ENCODE measurements around the gene OR1G1. TPM values are rescaled to one million over a fixed set of nuclear protein-coding genes. Genes with fewer than 3 reads are reported as not detected.

The OR1G1 gene
- total and polyA plus RNA-seq, 2 experiments from 2014 or later, result not detected

DNA sequence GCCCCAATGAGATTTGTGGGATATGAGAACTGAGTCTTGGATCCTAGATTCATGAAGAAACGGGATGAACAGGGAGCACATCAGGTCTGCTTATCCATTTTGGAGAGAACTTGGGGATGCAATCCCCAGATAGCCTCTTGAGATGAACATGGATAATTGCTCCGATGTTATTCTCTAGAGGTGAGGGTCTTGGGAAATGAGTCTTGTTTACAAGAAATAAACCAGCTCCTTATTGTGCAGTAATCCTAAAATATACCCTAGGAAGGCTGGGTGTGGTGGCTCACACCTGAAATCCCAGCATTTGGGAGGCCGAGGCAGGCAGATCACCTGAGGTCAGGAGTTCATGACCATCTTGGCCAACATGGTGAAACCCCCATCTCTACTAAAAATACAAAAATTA is 23.0 kb downstream of the OR1G1 start, which contains the start of gene OR1D2:
TSS of gene OR1D2 (minus strand) at position 101 of the 400 bp plus-strand sequence. CDS start 11,426 bp downstream, outside the sequence.
- no peaks in the 10 kb centered on the region for H3K9me3 ChIP-seq (ENCODE audit: low read depth)
- H3K4me3 ChIP-seq, result no peak within 1 kb of the TSS
- H4K20me1 ChIP-seq (ENCODE audit: insufficient read depth, poor library complexity, severe bottlenecking), result no peaks in the 10 kb centered on the region
- H3K9me2 ChIP-seq (replicated peaks; ENCODE audit: insufficient read depth), result no peaks in the 10 kb centered on the region
- H3K36me3 ChIP-seq (replicated peaks; ENCODE audit: insufficient read depth, low read depth), result no peaks in the 10 kb centered on the region
- WGBS (ENCODE audit: low lambda C conversion rate, missing lambda C conversion rate), result 49% methylated on average over 3 of the region's 3 CpGs
- no peaks in the 10 kb centered on the region for H3K27me3 ChIP-seq
- no peaks in the 10 kb centered on the region for H3K79me2 ChIP-seq
- DNase-seq (ENCODE audit: low spot score), result no peak
- H2AFZ ChIP-seq, result no peak within 1 kb of the TSS
- no peak within 1 kb of the TSS for H3K4me2 ChIP-seq
- H3K27ac ChIP-seq, result no peak within 1 kb of the TSS
- no peak for TF ChIP-seq EZH2phosphoT487 (IDR thresholded peaks at IDR 0.05; ENCODE audit: low read depth, severe bottlenecking, unreplicated experiment)
- TF ChIP-seq, protein P1, sequence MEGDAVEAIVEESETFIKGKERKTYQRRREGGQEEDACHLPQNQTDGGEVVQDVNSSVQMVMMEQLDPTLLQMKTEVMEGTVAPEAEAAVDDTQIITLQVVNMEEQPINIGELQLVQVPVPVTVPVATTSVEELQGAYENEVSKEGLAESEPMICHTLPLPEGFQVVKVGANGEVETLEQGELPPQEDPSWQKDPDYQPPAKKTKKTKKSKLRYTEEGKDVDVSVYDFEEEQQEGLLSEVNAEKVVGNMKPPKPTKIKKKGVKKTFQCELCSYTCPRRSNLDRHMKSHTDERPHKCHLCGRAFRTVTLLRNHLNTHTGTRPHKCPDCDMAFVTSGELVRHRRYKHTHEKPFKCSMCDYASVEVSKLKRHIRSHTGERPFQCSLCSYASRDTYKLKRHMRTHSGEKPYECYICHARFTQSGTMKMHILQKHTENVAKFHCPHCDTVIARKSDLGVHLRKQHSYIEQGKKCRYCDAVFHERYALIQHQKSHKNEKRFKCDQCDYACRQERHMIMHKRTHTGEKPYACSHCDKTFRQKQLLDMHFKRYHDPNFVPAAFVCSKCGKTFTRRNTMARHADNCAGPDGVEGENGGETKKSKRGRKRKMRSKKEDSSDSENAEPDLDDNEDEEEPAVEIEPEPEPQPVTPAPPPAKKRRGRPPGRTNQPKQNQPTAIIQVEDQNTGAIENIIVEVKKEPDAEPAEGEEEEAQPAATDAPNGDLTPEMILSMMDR (IDR thresholded peaks at IDR 0.05; ENCODE audit: poor library complexity), result no peak
- no peak for TF ChIP-seq EZH2 (IDR thresholded peaks at IDR 0.05; ENCODE audit: borderline replicate concordance)
- no peaks in the 10 kb centered on the region for H3K4me1 ChIP-seq (ENCODE audit: insufficient read depth)

Other genes starting within 250 kb of the OR1G1 start
- not detected in 2 replicates for gene OR1D5, start 63.9 kb downstream of the OR1G1 start, total RNA-seq
- gene OR1D5, start 63.9 kb downstream of the OR1G1 start, polyA plus RNA-seq, result not detected in 2 replicates
- not detected in 2 replicates for gene OR1D2, start 23.1 kb downstream of the OR1G1 start, total RNA-seq
- gene OR1D2, start 23.1 kb downstream of the OR1G1 start, polyA plus RNA-seq, result not detected in 2 replicates
- gene OR1A2, start 70.0 kb upstream of the OR1G1 start, total RNA-seq, result not detected in 2 replicates
- gene OR1A2, start 70.0 kb upstream of the OR1G1 start, polyA plus RNA-seq, result not detected in 2 replicates
- not detected in 2 replicates for gene OR1A1, start 80.1 kb upstream of the OR1G1 start, total RNA-seq
- gene OR1A1, start 80.1 kb upstream of the OR1G1 start, polyA plus RNA-seq, result not detected in 2 replicates
- gene OR3A1, start 170.8 kb upstream of the OR1G1 start, total RNA-seq, result not detected in 2 replicates
- gene OR3A1, start 170.8 kb upstream of the OR1G1 start, polyA plus RNA-seq, result not detected in 2 replicates

All from hepatocyte (in vitro differentiated cells).